Measurements from ENCODE around the gene NTN3.

NTN3 gene

GRCh38 chr16:2472885-2473445 is 1.9 kb downstream of the NTN3 start:
- no peak for TF ChIP-seq CTCF (IDR thresholded peaks at IDR 0.05; ENCODE audit: extremely low read depth, missing control alignments)
- DNase-seq (ENCODE audit: low spot score): no peak

GRCh38 chr16:2473446-2473926 is 2.4 kb downstream of the NTN3 start:
- peak; percentile 59 for DNase-seq (ENCODE audit: low spot score)
- TF ChIP-seq CTCF (IDR thresholded peaks at IDR 0.05; ENCODE audit: extremely low read depth, missing control alignments): no peak

GRCh38 chr16:2473999-2474876 is 3.1 kb downstream of the NTN3 start:
- TF ChIP-seq CTCF (IDR thresholded peaks at IDR 0.05; ENCODE audit: extremely low read depth, missing control alignments): peak; percentile 52
- DNase-seq (ENCODE audit: low spot score): peak; percentile 90

GRCh38 chr16:2474877-2475412 is 3.8 kb downstream of the NTN3 start, which contains the start of gene TBC1D24:
TBC1D24 (plus strand) TSS chr16:2475127; CDS start chr16:2496149, 21,022 bp downstream.
- TF ChIP-seq CTCF (IDR thresholded peaks at IDR 0.05; ENCODE audit: extremely low read depth, missing control alignments): no peak
- DNase-seq (ENCODE audit: low spot score): peak; percentile 100

GRCh38 chr16:2475413-2476344 is 4.6 kb downstream of the NTN3 start:
- DNase-seq (ENCODE audit: low spot score): peak; percentile 73

GRCh38 chr16:2476345-2476720 is 5.2 kb downstream of the NTN3 start:
- DNase-seq (ENCODE audit: low spot score): no peak
- TF ChIP-seq CTCF (IDR thresholded peaks at IDR 0.05; ENCODE audit: extremely low read depth, missing control alignments): no peak

More at GRCh38 chr16:2475413-2476344, 4.6 kb downstream of the NTN3 start:
- no peak for TF ChIP-seq CTCF (IDR thresholded peaks at IDR 0.05; ENCODE audit: extremely low read depth, missing control alignments)
